Mesendoderm (in vitro differentiated cells): Measurements from ENCODE around the gene GPR156.
"Not testable (repeated sequence)": the region's sequence is repeated elsewhere in the genome, so short reads cannot be mapped to it uniquely, and the experiment has no call there.

Experiments
- DNase-seq: peaks from one replicate; pipeline ENCODE4 v3.0.0; 2013
- H2AK5ac ChIP-seq: 2 replicates; pipeline ENCODE4 v1.6.1; 2013; ENCODE audit warnings: low read length, inconsistent platforms
- H2BK120ac ChIP-seq: 2 replicates; pipeline ENCODE4 v1.6.1; 2013; ENCODE audit warnings: low read depth, mild to moderate bottlenecking, low read length, moderate library complexity, mixed read lengths
- H2BK15ac ChIP-seq: replicated peaks from 2 replicates; pipeline ENCODE4 v1.6.1; 2013; ENCODE audit warnings: low read depth, mild to moderate bottlenecking, moderate library complexity
- H2BK5ac ChIP-seq: 2 replicates; pipeline ENCODE4 v1.6.1; 2013; ENCODE audit warnings: low read length, inconsistent platforms
- H3K18ac ChIP-seq: 2 replicates; pipeline ENCODE4 v1.6.1; 2013; ENCODE audit warnings: mild to moderate bottlenecking, low read length, mixed read lengths
- H3K23ac ChIP-seq: one replicate; pipeline ENCODE4 v1.6.1; 2013; ENCODE audit warnings: low read length
- H3K27ac ChIP-seq: 2 replicates; pipeline ENCODE4 v1.5.1; 2013; ENCODE audit warnings: low read depth, mild to moderate bottlenecking, inconsistent platforms, low read length, moderate library complexity
- H3K27me3 ChIP-seq: 2 replicates; pipeline ENCODE4 v1.6.1; 2013; ENCODE audit warnings: low read length, control low read depth, mild to moderate bottlenecking, inconsistent platforms; ENCODE audit not compliant: insufficient read depth, poor library complexity
- H3K36me3 ChIP-seq: 2 replicates; pipeline ENCODE4 v1.6.1; 2013; ENCODE audit warnings: low read length, inconsistent platforms; ENCODE audit not compliant: control insufficient read depth, insufficient read depth
- H3K4ac ChIP-seq: one replicate; pipeline ENCODE4 v1.6.1; 2013; ENCODE audit warnings: low read depth, mild to moderate bottlenecking, low read length, moderate library complexity
- H3K4me1 ChIP-seq: 2 replicates; pipeline ENCODE4 v1.6.1; 2013; ENCODE audit warnings: low read depth, low read length, inconsistent platforms; ENCODE audit not compliant: control insufficient read depth
- H3K4me2 ChIP-seq: 2 replicates; pipeline ENCODE4 v1.6.1; 2013; ENCODE audit warnings: low read length
- H3K4me3 ChIP-seq: 2 replicates; pipeline ENCODE4 v1.5.1; 2013; ENCODE audit warnings: mild to moderate bottlenecking, low read length
- H3K56ac ChIP-seq: one replicate; pipeline ENCODE4 v1.6.1; 2013; ENCODE audit warnings: low read length
- H3K79me1 ChIP-seq: 2 replicates; pipeline ENCODE4 v1.6.1; 2013; ENCODE audit warnings: low read length, inconsistent platforms
- H3K79me2 ChIP-seq: 2 replicates; pipeline ENCODE4 v1.6.1; 2013; ENCODE audit warnings: mild to moderate bottlenecking, low read length; ENCODE audit not compliant: control insufficient read depth, insufficient read depth
- H3K9ac ChIP-seq: 2 replicates; pipeline ENCODE4 v1.6.1; 2013; ENCODE audit warnings: low read length, inconsistent platforms
- H4K5ac ChIP-seq: one replicate; pipeline ENCODE4 v1.6.1; 2013; ENCODE audit warnings: low read length
- H4K8ac ChIP-seq: one replicate; pipeline ENCODE4 v1.6.1; 2013; ENCODE audit warnings: low read depth, mild to moderate bottlenecking, control low read depth, low read length, moderate library complexity
- WGBS: extraction: QIAGEN DNeasy Blood & Tissue Kit; methylation state at CpG from one replicate; pipeline ENCODE4 v1.1.7; 2013; ENCODE audit warnings: low lambda C conversion rate, missing lambda C conversion rate; ENCODE audit not compliant: insufficient coverage; ENCODE audit errors: extremely low coverage; 5-methylcytosine and 5-hydroxymethylcytosine counted together

GPR156 gene

DNA sequence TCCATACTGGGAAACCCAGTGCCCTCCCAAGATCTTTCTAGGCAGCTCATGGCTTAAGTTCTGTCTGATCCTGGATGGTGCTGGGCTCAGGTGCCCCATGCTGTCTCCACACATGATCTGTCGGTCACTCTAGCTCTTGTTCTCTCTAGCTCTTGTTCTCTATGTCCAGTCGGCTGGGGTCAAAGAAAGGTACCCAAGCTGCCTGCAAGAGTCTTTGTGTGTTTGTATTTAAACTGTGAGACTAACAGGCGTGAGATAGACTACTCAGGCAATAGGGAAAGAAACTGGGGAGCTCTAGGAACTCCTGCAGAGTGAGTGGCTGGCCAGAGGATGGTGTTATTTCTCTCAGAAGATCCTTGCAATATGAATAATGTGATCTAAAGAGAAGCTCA is 40.2 kb downstream of the GPR156 start:
- DNase-seq, result peak; percentile 19
- Histone ChIP-seq H3K18ac (no peak overlapping the region), H3K36me3 (no peaks in the 10 kb centered on the region), H4K8ac (no peak overlapping the region), H4K5ac (no peak overlapping the region), H3K4ac (no peak overlapping the region), H3K27me3 (no peaks in the 10 kb centered on the region), H3K4me3 (no peak overlapping the region), H3K9ac (no peak overlapping the region), H2BK120ac (no peak overlapping the region), H3K79me1 (no peaks in the 10 kb centered on the region), H2BK5ac (no peak overlapping the region), H3K4me1 (no peaks in the 10 kb centered on the region), H3K23ac (no peak overlapping the region), H2BK15ac (no peak overlapping the region), H3K4me2 (no peak overlapping the region), H2AK5ac (no peak overlapping the region), H3K27ac (no peak overlapping the region), H3K79me2 (no peaks in the 10 kb centered on the region), H3K56ac (no peak overlapping the region)
- no CpG with 5 or more reads among the region's 3 CpGs for WGBS

DNA sequence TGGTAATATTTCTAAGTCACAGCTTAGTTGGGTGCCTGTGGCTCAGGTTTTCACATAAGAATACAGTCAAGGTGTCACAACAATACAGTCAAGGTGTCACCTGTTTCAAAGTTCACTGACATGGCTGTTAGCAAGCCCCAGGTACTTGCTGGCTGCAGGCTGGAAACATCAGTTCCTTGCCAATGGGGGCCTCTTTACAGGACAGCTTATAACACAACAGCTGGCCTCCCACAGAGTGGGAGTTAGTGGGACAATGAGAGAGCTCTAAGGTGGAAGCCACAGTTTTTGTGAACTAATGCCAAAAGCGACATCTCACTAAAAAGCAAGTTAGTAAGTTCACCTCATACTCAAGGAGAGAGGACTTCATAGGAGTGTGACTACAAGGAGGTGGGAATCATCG is 45.4 kb downstream of the GPR156 start:
- H3K79me1 ChIP-seq, result no peaks in the 10 kb centered on the region
- H3K4me1 ChIP-seq, result no peaks in the 10 kb centered on the region
- no peak overlapping the region for H3K18ac ChIP-seq
- no peak overlapping the region for H4K8ac ChIP-seq
- H3K36me3 ChIP-seq, result no peaks in the 10 kb centered on the region
- no peak overlapping the region for H3K4ac ChIP-seq
- no peak overlapping the region for H3K27ac ChIP-seq
- H3K56ac ChIP-seq, result no peak overlapping the region
- no peak overlapping the region for H3K4me3 ChIP-seq
- peak; percentile 39 for DNase-seq
- H3K4me2 ChIP-seq, result no peak overlapping the region
- no peak overlapping the region for H2BK5ac ChIP-seq
- no peak overlapping the region for H3K9ac ChIP-seq
- no peaks in the 10 kb centered on the region for H3K79me2 ChIP-seq
- H3K27me3 ChIP-seq, result no peaks in the 10 kb centered on the region
- H2BK15ac ChIP-seq, result no peak overlapping the region
- no peak overlapping the region for H4K5ac ChIP-seq
- no peak overlapping the region for H3K23ac ChIP-seq
- no CpG with 5 or more reads among the region's 2 CpGs for WGBS
- H2AK5ac ChIP-seq, result no peak overlapping the region
- H2BK120ac ChIP-seq, result no peak overlapping the region

DNA sequence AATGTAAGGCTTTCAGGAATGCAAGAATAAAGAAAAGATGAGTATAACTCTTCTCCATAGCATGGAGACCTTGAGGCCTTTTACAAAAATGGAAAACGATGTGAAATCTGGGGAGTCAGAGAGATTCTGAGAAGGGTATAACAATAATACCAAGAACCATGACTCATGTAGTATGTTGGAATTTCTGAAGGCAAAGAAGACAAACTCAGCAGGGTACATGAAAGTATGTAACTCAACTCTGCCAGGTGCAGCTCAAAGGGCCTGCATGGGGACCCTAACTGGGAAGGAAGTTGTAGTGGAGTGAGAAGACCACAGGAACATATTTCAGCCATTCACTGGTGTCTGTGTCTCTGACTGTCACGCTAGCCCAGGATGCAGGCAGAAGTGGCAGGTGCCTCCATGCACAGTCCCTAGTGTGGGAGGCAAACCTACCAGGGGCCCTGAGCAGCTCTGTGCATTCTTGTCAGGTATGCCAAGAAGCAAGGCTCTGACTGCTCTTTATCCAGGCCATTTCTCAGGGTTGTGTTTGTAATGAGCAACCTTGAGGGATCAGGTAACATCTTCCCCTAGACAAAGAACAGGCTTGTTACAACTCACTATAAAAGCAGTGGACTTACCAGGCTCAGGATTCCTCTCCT is 57.2 kb downstream of the GPR156 start:
- no peak overlapping the region for H3K18ac ChIP-seq
- no peaks in the 10 kb centered on the region for H3K36me3 ChIP-seq
- H3K4me3 ChIP-seq, result no peak overlapping the region
- no peaks in the 10 kb centered on the region for H3K79me2 ChIP-seq
- no peak overlapping the region for H3K4me2 ChIP-seq
- H3K4me1 ChIP-seq, result no peaks in the 10 kb centered on the region
- H3K27ac ChIP-seq, result no peak overlapping the region
- no peak overlapping the region for H2BK15ac ChIP-seq
- no peak overlapping the region for H2BK5ac ChIP-seq
- H3K27me3 ChIP-seq, result no peaks in the 10 kb centered on the region
- H3K79me1 ChIP-seq, result no peaks in the 10 kb centered on the region
- H3K23ac ChIP-seq, result no peak overlapping the region
- H3K9ac ChIP-seq, result no peak overlapping the region
- H3K4ac ChIP-seq, result no peak overlapping the region
- H4K8ac ChIP-seq, result no peak overlapping the region
- WGBS, result no CpG with 5 or more reads among the region's 2 CpGs
- DNase-seq, result no peak
- no peak overlapping the region for H3K56ac ChIP-seq
- H4K5ac ChIP-seq, result no peak overlapping the region
- H2BK120ac ChIP-seq, result no peak overlapping the region
- no peak overlapping the region for H2AK5ac ChIP-seq

DNA sequence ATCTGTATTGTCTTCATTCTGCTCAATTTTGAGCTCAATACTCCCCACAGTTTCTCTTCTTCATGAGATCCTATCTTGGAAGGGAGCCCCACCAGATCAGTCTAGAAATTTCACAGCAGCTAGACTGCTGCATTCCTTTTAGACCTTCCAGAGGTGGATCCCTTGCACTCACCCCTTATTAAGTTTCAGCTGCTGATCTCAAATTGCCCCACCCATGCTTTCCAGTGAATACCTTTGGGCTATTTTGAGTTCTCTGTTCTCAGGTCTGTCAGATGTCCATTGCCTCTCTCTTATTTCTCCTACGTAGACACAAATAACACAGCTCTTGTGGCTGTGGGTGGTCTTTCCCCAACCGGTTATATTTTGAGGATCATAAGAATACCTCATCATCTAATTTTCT is 60.8 kb downstream of the GPR156 start:
- Histone ChIP-seq H3K27ac (no peak overlapping the region), H3K4me1 (no peaks in the 10 kb centered on the region), H3K4ac (no peak overlapping the region), H3K9ac (no peak overlapping the region), H3K79me1 (no peaks in the 10 kb centered on the region), H2BK5ac (no peak overlapping the region), H3K18ac (no peak overlapping the region), H3K79me2 (no peaks in the 10 kb centered on the region), H4K5ac (no peak overlapping the region), H2BK15ac (no peak overlapping the region), H3K4me2 (no peak overlapping the region), H3K4me3 (no peak overlapping the region), H3K36me3 (no peaks in the 10 kb centered on the region), H3K56ac (no peak overlapping the region), H3K23ac (no peak overlapping the region), H2AK5ac (no peak overlapping the region), H2BK120ac (no peak overlapping the region), H3K27me3 (no peaks in the 10 kb centered on the region), H4K8ac (no peak overlapping the region)
- no CpG with 5 or more reads among the region's 2 CpGs for WGBS
- DNase-seq, result no peak

DNA sequence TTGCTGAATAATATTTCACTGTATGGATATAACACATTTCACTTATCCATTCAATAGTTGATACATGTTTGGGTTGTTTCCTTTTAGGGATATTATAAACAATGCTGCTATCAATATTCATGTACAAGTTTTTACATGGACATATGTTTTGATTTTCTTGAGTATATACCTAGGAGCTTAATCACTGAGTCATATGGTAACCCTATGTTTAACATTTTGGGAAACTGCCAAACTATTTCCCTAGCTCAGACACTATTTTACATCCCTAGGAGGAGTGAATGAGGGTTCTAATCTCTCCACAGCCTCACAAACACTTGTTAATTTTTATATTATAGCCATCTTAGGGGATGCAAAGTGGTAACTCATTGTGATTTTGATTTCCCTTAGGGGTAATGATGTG is 66.0 kb downstream of the GPR156 start:
- no peak overlapping the region for H3K18ac ChIP-seq
- H4K5ac ChIP-seq, result no peak overlapping the region
- no peak overlapping the region for H3K9ac ChIP-seq
- H2AK5ac ChIP-seq, result no peak overlapping the region
- DNase-seq, result no peak
- no peak overlapping the region for H3K4me2 ChIP-seq
- no peaks in the 10 kb centered on the region for H3K79me1 ChIP-seq
- H4K8ac ChIP-seq, result no peak overlapping the region
- H3K27ac ChIP-seq, result no peak overlapping the region
- H3K23ac ChIP-seq, result no peak overlapping the region
- H2BK15ac ChIP-seq, result no peak overlapping the region
- no peak overlapping the region for H3K56ac ChIP-seq
- H2BK5ac ChIP-seq, result no peak overlapping the region
- H3K79me2 ChIP-seq, result no peaks in the 10 kb centered on the region
- no peaks in the 10 kb centered on the region for H3K4me1 ChIP-seq
- no peaks in the 10 kb centered on the region for H3K27me3 ChIP-seq
- H3K36me3 ChIP-seq, result no peaks in the 10 kb centered on the region
- no peak overlapping the region for H3K4me3 ChIP-seq
- no peak overlapping the region for H3K4ac ChIP-seq
- H2BK120ac ChIP-seq, result no peak overlapping the region

- not testable (repeated sequence) for H3K4ac ChIP-seq, H3K4me2 ChIP-seq, H3K4me3 ChIP-seq, H3K36me3 ChIP-seq, H3K27ac ChIP-seq, H4K8ac ChIP-seq, H2BK15ac ChIP-seq, H3K79me1 ChIP-seq, H3K79me2 ChIP-seq, H3K27me3 ChIP-seq, H3K9ac ChIP-seq, DNase-seq, H2BK5ac ChIP-seq, H2AK5ac ChIP-seq, H2BK120ac ChIP-seq, H3K4me1 ChIP-seq, H3K18ac ChIP-seq, H3K56ac ChIP-seq, H3K23ac ChIP-seq, H4K5ac ChIP-seq
- WGBS, result no CpG with 5 or more reads among the region's 1 CpG
Measured at GRCh38 chr3:120216633-120217032, 68.4 kb downstream of the GPR156 start.
